Measurements from ENCODE around the gene GLIPR2. TPM values are rescaled to one million over a fixed set of nuclear protein-coding genes. Genes with fewer than 3 reads are reported as not detected.
"Not testable (repeated sequence)": the region's sequence is repeated elsewhere in the genome, so short reads cannot be mapped to it uniquely, and the experiment has no call there.

The GLIPR2 gene, protein sequence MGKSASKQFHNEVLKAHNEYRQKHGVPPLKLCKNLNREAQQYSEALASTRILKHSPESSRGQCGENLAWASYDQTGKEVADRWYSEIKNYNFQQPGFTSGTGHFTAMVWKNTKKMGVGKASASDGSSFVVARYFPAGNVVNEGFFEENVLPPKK
- total RNA-seq, result 13.6 and 14.3 TPM in 2 replicates

DNA sequence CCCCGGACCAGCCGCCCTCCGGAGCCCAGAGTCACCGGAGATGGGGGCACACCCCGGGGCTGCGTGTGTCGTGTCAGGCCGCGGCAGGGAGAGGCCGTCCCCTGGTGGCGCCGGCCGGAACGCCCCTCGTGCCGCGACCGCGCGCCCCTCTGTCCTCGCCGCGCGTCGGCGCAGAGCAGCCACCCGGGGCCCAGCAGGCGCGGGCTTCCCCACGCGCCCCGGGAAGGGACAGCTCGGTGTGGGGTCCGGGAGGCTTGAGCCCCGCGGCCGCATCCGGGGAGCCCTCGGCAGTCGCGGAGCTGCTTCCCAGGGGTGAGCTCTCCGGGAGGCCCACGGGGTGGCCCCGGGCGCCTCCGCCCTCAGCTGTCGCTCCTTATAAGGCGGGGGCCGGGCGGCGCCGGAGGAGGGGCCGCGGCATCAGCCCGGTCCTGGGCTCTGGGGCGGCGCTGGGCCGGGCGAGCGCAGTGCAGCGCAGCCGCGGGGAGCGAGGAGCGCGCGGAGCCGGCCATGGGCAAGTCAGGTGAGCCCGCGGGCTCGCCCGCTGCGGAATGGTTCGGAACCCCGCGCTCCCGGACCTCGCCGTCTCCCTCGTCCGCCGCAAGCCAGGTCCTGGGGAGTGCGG, at the start of gene GLIPR2:
GLIPR2 (plus strand) TSS at position 462 of the 622 bp plus-strand sequence; CDS start at position 508, 46 bp downstream.
- ChIA-PET CTCF (interaction anchor here (1.3 to 1.5 kb wide), 3 partner anchors 28 to 35 kb away, joined by 7 to 10 read pairs (median 8); no protein-coding TSS in a partner anchor), POLR2A (interaction anchor here (1.0 to 4.6 kb wide), 7 partner anchors 8 to 54 kb away, joined by 3 to 33 read pairs (median 5); partner anchors contain the start of gene CLTA)
- Mint-ChIP-seq H3K27ac (peak within 1 kb of the TSS; percentile 88), H3K4me3 (peak within 1 kb of the TSS; percentile 87), H3K4me1 (peaks cover 53% of the 10 kb centered on the region), H3K36me3 (ENCODE audit: low read depth) (peaks cover 6% of the 10 kb centered on the region), H3K27me3 (no peaks in the 10 kb centered on the region), H3K9me3 (no peaks in the 10 kb centered on the region)
- ATAC-seq (ENCODE audit: low read depth) (peak; percentile 98), DNase-seq (peak; percentile 79)
- intact Hi-C loops (cut with micrococcal nuclease), result loop anchor here (1.0 kb wide), 4 partner anchors 8 to 54 kb away; partner anchors contain the start of gene CLTA
- TF ChIP-seq CTCF (IDR thresholded peaks at IDR 0.05), result no peak

GRCh38 chr9:36087054-36087453, 49.5 kb upstream of the GLIPR2 start:
- H3K36me3 Mint-ChIP-seq (ENCODE audit: low read depth), result peaks cover 18% of the 10 kb centered on the region
- H3K27me3 Mint-ChIP-seq; DNase-seq; H3K4me1 Mint-ChIP-seq; H3K9me3 Mint-ChIP-seq; H3K4me3 Mint-ChIP-seq; intact Hi-C loops (cut with micrococcal nuclease); CTCF ChIA-PET; POLR2A ChIA-PET; H3K27ac Mint-ChIP-seq; ATAC-seq (ENCODE audit: low read depth): not testable (repeated sequence)

- Mint-ChIP-seq H3K27me3 (no peaks in the 10 kb centered on the region), H3K4me1 (peaks cover 15% of the 10 kb centered on the region), H3K9me3 (peaks cover 6% of the 10 kb centered on the region), H3K27ac (no peak overlapping the region), H3K4me3 (no peak overlapping the region), H3K36me3 (ENCODE audit: low read depth) (peaks cover 15% of the 10 kb centered on the region)
- no peak for DNase-seq
- POLR2A ChIA-PET, result no interaction called here
- CTCF ChIA-PET, result no interaction called here
- intact Hi-C loops (cut with micrococcal nuclease), result no loop called here
- no peak for TF ChIP-seq CTCF (IDR thresholded peaks at IDR 0.05)
- ATAC-seq (ENCODE audit: low read depth), result no peak
These were observed 48.5 kb upstream of the GLIPR2 start for GRCh38 chr9:36088020-36088419.

DNA sequence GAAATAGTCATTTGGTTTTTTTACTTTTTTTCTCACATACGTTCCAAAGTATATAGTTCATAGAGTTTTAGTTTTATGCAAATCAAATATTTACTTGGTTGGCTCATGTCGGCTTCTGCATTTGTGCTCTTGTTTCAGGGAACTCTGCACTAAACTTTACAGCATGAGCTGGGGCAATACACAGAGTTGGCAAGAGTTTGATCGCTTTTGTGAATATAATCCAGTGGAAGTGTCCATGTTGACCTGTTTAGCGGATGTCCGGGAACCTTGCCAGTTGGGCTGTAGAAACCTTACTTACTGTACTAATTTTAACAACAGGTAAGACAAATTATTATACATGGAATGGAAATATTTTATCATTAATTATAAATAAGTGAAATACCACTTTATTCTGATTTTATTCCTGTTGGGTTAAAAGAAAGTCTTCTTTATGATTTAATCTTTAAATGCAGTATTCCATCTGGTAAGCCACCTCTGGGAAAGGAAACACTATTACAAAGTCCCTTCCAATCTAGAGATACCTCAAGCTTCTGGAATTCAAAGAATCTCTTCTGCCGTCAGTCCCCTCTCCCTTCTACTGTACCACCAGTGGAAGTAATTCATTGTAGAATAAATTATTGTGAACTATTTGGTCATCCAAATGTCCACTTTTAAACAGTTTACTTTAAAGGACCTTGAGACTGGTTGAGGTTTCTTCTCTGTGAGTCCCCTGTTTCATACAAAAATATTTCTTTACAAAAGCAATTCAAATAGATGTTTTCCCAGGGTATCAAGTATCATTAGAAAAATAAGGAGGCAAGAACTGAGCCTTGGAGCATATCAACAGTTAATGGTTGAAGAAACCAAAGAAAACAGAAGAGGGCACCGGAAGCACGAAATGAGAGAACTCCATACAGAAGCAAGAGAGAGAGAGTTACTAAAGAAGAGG, 45.2 kb upstream of the GLIPR2 start:
- ATAC-seq (ENCODE audit: low read depth) (no peak), DNase-seq (no peak)
- Mint-ChIP-seq H3K27me3 (no peaks in the 10 kb centered on the region), H3K9me3 (peaks cover 6% of the 10 kb centered on the region), H3K27ac (peak overlapping the region; percentile 85), H3K4me3 (no peak overlapping the region), H3K36me3 (ENCODE audit: low read depth) (peaks cover 6% of the 10 kb centered on the region), H3K4me1 (peaks cover 16% of the 10 kb centered on the region)
- ChIA-PET POLR2A (interaction anchor here (1.1 kb wide), 1 partner anchor 55 kb away, joined by 4 read pairs; the partner anchor contains the start of gene RECK), CTCF (interaction anchor here (0.7 to 2.9 kb wide), 3 partner anchors 12 to 87 kb away, joined by 3 to 11 read pairs (median 4); no protein-coding TSS in a partner anchor)
- intact Hi-C loops (cut with micrococcal nuclease), result loop anchor here (5.0 kb wide), 1 partner anchor 54 kb away; the partner anchor contains the start of gene RECK
- no peak for TF ChIP-seq CTCF (IDR thresholded peaks at IDR 0.05)

DNA sequence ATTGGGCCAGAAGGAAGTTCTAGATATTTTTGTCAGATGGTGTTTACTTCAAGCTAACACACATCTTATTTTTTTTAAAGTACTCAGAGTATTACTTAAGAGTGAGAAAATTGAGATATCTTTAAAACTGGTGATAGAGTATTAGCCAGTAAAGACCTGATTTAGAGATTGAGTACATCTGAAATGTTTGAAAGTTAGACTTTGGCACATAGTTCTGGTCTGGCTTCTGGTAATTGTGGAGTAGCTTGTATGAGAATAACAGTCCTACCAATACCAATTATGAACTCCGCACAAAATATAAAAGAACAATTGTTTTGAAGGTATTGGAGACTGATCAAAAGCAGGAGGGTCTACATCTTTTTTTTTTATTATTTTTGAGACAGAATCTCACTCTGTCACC, 44.5 kb upstream of the GLIPR2 start:
- no peaks in the 10 kb centered on the region for H3K27me3 Mint-ChIP-seq
- peaks cover 16% of the 10 kb centered on the region for H3K4me1 Mint-ChIP-seq
- no peak for TF ChIP-seq CTCF (IDR thresholded peaks at IDR 0.05)
- H3K9me3 Mint-ChIP-seq, result peaks cover 3% of the 10 kb centered on the region
- DNase-seq (no peak), ATAC-seq (ENCODE audit: low read depth) (no peak)
- H3K4me3 Mint-ChIP-seq, result no peak overlapping the region
- peaks cover 3% of the 10 kb centered on the region for H3K36me3 Mint-ChIP-seq (ENCODE audit: low read depth)
- CTCF ChIA-PET, result interaction anchor here (0.7 to 2.9 kb wide), 4 partner anchors 10 to 86 kb away, joined by 3 to 11 read pairs (median 4); no protein-coding TSS in a partner anchor
- H3K27ac Mint-ChIP-seq, result peak overlapping the region; percentile 85
- POLR2A ChIA-PET, result interaction anchor here (1.0 to 1.3 kb wide), 3 partner anchors 56 to 98 kb away, joined by 4 to 6 read pairs (median 4); partner anchors contain the start of genes CCIN, CLTA and RECK
- intact Hi-C loops (cut with micrococcal nuclease), result loop anchor here (1.0 to 5.0 kb wide), 2 partner anchors 55 to 98 kb away; partner anchors contain the start of genes CLTA and RECK

Data from activated B cell treated with CpG ODN at 0.5 μM for 24 hours (primary cell).